Subcutaneous adipose tissue (tissue), 4 donors: ENCODE results near the gene PPARG. TPM values are rescaled to one million over a fixed set of nuclear protein-coding genes. Genes with fewer than 3 reads are reported as not detected.

Experiments
- total RNA-seq, 4 donors: library from RNA; depleted of rRNA; stranded (reverse); fragments of >200 nt; gene quantifications; one replicate each; pipeline ENCODE4 v1.1.0, GENCODE V29; 2016
- TF ChIP-seq, protein P1 (sequence below): fragments of 450-650 bp; IDR thresholded peaks from one replicate; pipeline ENCODE4 v1.5.1; 2016; ENCODE audit warnings: low read depth, mild to moderate bottlenecking, control low read depth, antibody characterized with exemption, moderate library complexity

Gene PPARG
- total RNA-seq, 4 donors from 2014 or later, result 223 to 357 (median 337) TPM

- TF ChIP-seq, protein P1, sequence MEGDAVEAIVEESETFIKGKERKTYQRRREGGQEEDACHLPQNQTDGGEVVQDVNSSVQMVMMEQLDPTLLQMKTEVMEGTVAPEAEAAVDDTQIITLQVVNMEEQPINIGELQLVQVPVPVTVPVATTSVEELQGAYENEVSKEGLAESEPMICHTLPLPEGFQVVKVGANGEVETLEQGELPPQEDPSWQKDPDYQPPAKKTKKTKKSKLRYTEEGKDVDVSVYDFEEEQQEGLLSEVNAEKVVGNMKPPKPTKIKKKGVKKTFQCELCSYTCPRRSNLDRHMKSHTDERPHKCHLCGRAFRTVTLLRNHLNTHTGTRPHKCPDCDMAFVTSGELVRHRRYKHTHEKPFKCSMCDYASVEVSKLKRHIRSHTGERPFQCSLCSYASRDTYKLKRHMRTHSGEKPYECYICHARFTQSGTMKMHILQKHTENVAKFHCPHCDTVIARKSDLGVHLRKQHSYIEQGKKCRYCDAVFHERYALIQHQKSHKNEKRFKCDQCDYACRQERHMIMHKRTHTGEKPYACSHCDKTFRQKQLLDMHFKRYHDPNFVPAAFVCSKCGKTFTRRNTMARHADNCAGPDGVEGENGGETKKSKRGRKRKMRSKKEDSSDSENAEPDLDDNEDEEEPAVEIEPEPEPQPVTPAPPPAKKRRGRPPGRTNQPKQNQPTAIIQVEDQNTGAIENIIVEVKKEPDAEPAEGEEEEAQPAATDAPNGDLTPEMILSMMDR, result no peak
Observed at GRCh38 chr3:12349895-12350811, 61.3 kb downstream of the PPARG start.

GRCh38 chr3:12351145-12351544 is 62.3 kb downstream of the PPARG start:
- TF ChIP-seq, protein P1, result no peak

DNA sequence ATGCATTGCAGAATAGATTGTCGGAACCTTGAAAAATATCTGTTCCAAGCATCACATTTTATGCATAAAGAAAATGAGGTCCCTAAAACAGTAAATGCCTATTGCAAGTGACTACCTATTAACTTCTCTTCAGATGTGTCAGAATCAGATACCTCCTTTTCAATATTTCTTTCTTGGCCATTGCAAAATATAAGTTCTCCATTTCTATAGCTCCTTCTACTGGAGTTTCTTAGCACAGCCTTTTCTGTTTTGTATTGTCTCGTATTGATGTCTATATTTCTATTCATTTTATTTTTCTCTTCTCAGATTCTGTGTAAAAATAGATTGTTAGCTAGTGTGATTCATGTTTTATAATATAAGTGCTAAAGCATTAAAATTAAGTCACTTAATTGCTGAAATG is 63.4 kb downstream of the PPARG start:
- TF ChIP-seq, protein P1, result no peak

GRCh38 chr3:12352755-12353154 is 63.9 kb downstream of the PPARG start:
- TF ChIP-seq, protein P1, result no peak

DNA sequence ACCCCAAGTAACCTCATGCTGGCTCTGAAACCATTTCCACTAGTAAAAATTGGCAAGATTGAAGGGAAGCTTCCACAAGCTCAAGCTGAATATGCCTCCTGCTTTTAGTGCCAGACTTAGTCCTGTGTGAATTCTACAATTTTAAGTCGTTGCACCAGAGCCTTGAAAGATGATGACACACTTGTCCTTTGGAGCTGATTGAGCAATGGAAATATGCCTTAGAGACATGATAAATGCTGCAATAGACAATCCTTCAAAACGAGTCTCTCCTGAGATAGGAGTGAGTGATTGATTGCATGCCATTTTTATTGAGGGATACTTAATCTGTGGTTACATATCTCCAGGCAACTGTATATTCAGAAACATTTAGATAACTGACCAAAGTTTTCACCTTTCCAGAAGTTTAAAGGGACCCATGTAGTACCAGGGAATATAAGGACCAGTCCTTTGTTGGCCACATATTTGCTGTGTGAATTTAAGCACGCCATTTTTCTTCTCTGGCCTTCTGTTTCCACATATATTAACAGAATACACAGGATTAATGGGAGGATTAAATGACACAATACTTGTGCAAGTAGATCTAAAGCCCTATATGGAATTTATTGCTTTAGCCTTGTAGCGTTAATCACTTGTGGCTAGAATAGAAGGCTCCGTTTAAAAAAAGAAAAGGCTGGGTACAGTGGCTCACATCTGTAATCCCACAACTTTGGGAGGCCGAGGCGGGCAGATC is 65.1 kb downstream of the PPARG start:
- TF ChIP-seq, protein P1, result no peak

- TF ChIP-seq, protein P1, result no peak
Observed at GRCh38 chr3:12356175-12356574, 67.3 kb downstream of the PPARG start.

- TF ChIP-seq, protein P1, result no peak
Observed at GRCh38 chr3:12356996-12357395, 68.1 kb downstream of the PPARG start.
